GM12872 (cell line): ENCODE measurements around the gene TPM1.

Source experiments
- TF ChIP-seq, protein P1 (sequence below): IDR thresholded peaks from 3 replicates; pipeline ENCODE4 v1.5.1; 2011; ENCODE audit warnings: low read depth, mild to moderate bottlenecking, low read length, moderate library complexity; ENCODE audit not compliant: insufficient read depth

The TPM1 gene

DNA sequence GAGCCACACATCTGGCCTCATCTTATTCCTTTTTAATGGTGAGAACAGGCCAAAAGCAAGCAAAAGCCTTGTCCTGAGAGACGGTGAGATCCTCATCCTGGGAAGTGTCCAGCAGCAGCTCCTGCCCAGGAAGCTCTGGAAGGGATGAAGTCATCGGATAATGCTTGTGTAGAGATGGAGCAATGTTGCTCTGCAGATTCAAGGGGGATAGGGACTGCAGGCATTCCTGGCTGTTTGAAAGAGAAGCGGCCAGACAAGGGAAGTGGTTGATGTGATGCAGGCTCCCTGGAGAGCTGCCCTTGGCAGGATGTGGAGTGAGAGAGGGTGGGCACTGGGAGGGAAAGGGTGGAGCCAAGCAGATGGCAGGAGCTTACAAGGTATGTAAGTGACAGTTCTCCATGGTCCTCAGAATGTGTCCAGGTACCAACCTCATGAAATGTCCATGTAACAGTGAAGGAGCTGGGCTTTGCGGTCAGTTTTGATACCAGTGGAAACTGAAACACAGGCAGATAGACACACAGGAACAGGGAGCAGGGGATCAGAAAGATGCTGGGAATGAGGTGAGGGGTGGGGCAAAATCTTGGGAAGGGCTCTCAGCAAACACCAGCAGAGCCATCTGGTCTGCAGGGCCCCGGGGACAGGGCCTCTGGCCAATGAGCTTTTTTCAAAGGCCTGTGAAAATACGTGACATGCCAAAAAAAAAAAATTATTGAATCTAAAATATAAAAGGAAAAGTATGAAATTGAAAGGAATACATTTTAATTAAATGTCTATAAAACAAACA lies 46.9 kb downstream of the TPM1 start:
- TF ChIP-seq, protein P1, sequence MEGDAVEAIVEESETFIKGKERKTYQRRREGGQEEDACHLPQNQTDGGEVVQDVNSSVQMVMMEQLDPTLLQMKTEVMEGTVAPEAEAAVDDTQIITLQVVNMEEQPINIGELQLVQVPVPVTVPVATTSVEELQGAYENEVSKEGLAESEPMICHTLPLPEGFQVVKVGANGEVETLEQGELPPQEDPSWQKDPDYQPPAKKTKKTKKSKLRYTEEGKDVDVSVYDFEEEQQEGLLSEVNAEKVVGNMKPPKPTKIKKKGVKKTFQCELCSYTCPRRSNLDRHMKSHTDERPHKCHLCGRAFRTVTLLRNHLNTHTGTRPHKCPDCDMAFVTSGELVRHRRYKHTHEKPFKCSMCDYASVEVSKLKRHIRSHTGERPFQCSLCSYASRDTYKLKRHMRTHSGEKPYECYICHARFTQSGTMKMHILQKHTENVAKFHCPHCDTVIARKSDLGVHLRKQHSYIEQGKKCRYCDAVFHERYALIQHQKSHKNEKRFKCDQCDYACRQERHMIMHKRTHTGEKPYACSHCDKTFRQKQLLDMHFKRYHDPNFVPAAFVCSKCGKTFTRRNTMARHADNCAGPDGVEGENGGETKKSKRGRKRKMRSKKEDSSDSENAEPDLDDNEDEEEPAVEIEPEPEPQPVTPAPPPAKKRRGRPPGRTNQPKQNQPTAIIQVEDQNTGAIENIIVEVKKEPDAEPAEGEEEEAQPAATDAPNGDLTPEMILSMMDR = no peak

DNA sequence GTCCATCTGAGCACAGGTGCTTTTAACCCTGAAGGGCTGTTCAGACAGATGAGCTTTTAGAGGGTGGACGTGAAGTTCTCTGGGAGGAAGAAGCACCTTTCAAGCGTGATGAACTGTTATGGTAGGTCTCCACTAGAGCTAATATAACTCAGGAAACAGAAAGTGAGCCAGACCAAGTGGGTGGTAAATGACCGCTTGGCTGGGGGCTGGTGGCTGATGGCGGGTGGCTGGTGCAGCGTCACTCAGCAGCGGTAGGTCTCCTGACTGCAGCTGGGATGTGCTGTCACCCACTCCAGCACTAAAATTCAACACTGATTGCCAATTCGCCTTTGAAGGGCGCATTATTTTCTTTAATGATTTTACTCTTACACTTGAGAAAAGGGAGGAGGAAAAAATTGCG lies 47.9 kb downstream of the TPM1 start:
- TF ChIP-seq, protein P1 = no peak

DNA sequence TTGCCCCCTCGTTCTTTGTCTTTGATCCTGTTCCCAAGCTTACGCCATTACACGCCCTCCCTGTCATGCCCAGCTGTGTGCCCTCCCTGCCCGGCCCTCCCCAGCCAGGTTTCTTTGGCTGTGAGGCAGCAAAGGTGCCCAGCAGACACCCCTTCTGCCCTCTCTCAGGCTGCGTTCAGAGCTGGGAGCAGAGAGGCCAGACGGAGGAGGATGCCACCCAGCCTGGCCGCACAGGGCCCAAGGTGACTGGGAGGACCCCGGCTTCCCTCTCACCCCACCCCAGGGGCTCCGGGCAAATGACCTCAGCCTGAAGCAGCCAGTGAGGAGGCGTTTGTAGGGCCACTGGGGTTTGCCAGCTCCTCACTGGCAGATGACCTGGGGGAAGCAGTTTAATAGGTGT lies 48.3 kb downstream of the TPM1 start:
- TF ChIP-seq, protein P1 = no peak

DNA sequence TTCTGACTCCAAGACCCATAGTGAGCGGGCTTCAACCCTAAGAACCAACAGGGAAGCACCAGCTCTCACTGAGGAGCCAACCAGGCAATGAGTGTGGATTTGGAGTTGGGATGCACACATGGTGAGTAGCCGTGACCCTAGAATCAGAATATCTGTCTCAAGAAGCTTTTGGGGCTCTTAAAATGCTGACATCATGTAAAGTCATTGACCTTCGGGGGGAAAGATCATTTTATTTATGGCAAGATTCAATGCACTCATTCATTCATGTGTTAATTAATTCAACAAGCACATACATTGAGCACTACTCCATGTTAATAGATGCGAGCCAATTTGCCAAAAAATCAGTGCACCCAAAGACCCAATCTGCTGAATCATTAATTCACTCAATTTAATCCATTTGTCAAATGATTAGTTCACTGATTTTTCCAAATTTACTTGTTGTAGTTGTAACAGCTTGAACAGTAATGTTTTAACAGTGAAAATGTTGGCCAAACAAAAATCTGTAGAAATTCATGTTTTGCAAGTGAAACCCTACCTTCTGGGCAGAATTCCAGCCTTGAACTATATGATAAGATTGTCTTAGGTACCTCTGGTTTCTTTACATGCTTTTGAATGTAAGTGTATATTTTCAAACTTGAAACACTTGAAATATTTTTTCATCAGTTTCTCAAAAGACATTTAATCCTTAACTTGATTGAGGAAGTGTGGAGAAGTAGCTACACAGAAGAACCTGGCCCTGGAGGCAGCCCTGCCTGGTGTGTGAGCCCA lies 49.3 kb downstream of the TPM1 start:
- TF ChIP-seq, protein P1 = no peak

DNA sequence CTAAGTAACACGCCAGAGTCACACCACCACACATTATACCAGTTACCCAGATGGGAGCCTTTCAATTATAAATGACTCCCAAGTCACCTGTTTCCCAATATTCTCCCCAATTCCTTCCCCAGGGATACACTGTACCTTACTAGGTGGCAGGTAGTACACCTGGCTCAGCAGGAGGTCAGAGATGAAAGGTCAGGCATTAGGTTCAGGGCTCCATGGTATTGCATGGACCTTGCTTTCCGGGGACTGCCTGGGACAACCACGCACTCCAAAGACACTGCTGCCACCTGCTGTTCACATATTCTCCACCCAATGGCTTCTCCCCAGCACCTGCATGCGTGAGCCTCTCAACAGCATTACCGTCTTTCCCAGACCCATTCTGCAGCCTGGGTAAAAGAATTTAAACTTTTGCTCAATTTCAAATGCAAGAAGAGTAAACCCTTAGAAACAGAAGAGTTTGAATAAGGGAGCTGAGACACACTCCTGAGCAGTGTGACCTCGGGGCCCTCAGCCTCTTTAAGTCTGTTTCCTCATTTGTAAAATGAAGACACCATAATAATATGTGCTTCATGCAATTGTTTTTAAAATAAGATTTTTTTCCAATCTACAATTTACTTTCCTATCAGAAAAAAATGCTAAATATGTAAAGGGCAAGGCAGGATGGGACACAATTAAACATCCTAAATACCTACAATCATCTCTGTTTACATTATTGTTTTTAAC lies 51.1 kb downstream of the TPM1 start:
- TF ChIP-seq, protein P1 = peak; percentile 94

DNA sequence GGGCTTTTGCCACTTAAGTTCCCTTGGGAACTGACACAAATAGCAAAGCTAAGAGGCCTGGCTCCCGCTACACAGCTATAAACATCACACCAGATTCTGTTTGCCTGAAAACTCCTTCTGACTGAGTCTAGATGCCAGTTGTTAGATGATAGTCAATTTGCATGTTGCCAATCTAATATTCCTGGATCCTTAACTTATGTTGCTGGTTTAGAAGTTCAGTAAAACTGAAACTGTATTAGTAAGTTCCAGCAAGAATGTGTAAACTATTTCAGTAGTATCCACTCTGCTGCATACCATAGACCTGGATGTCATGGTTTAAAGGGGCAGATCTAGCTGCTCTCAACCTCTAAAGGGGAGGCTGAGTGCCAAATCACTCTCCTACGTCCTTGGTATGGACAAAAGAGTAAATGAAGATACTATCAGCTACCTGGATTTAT lies 52.0 kb downstream of the TPM1 start:
- TF ChIP-seq, protein P1 = no peak

DNA sequence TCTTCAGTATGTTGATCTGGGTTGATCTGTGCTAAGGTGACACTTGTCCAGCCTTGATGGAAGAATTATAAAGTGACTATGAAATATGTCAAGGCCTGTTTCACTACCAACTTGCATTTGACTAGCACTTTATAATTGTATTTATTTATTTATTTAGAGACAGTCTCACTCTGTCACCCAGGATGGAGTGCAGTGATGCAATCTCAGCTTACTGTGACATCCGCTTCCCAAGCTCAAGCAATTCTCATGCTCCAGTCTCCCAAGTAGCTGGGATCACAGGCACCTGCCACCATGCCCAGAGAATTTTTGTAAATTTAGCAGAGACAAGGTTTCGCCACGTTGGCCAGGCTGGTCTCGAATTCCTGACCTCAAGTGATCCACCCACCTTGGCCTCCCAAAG lies 53.6 kb downstream of the TPM1 start:
- TF ChIP-seq, protein P1 = no peak
